Fibroblast of lung (primary cell): ENCODE measurements around the gene SIRT4.

ENCODE experiments used
- EZH2 ChIP-seq: IDR thresholded peaks from 2 replicates; pipeline ENCODE4 v1.5.1; 2012; ENCODE audit warnings: low read length, control low read depth, mild to moderate bottlenecking; ENCODE audit errors: missing control alignments
- TF ChIP-seq, protein P1 (sequence below), 2 donors: IDR thresholded peaks in 1 of 2; conservative IDR thresholded peaks in 1 of 2; 1 replicate in 1 of 2; 2 replicates in 1 of 2; pipeline ENCODE4 v1.5.1; 2011 to 2012; ENCODE audit warnings: low read length in 2 of 2, control low read depth in 1 of 2, inconsistent platforms in 1 of 2, low read depth in 1 of 2, mild to moderate bottlenecking in 1 of 2

DNA sequence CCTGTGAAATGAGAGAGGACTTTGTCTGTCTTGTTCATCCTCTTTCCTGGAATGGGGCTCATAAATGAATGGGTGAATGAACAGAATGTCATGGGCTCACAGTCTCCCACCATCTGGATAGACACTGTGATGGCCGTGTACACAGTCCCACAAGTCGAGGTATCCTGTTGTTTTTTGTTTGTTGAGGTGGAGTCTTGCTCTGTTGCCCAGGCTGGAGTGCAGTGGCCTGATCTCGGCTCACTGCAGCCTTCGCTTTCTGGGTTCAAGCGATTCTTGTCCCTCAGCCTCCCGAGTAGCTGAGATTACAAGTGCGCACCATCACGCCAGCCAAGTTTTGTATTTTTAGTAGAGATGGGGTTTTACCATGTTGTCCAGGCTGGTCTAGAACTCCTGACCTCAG is 41.6 kb downstream of the SIRT4 start:
- TF ChIP-seq, protein P1, sequence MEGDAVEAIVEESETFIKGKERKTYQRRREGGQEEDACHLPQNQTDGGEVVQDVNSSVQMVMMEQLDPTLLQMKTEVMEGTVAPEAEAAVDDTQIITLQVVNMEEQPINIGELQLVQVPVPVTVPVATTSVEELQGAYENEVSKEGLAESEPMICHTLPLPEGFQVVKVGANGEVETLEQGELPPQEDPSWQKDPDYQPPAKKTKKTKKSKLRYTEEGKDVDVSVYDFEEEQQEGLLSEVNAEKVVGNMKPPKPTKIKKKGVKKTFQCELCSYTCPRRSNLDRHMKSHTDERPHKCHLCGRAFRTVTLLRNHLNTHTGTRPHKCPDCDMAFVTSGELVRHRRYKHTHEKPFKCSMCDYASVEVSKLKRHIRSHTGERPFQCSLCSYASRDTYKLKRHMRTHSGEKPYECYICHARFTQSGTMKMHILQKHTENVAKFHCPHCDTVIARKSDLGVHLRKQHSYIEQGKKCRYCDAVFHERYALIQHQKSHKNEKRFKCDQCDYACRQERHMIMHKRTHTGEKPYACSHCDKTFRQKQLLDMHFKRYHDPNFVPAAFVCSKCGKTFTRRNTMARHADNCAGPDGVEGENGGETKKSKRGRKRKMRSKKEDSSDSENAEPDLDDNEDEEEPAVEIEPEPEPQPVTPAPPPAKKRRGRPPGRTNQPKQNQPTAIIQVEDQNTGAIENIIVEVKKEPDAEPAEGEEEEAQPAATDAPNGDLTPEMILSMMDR (conservative IDR thresholded peaks at IDR 0.05 in 1 of 2, IDR thresholded peaks at IDR 0.05 in 1 of 2; ENCODE audit: low read depth in 1 of 2, low read length in 2 of 2), result no peak
- TF ChIP-seq EZH2, result no peak
